ENCODE measurements around the gene KRTAP12-3.
"Not testable (repeated sequence)": the region's sequence is repeated elsewhere in the genome, so short reads cannot be mapped to it uniquely, and the experiment has no call there.

The KRTAP12-3 gene

DNA sequence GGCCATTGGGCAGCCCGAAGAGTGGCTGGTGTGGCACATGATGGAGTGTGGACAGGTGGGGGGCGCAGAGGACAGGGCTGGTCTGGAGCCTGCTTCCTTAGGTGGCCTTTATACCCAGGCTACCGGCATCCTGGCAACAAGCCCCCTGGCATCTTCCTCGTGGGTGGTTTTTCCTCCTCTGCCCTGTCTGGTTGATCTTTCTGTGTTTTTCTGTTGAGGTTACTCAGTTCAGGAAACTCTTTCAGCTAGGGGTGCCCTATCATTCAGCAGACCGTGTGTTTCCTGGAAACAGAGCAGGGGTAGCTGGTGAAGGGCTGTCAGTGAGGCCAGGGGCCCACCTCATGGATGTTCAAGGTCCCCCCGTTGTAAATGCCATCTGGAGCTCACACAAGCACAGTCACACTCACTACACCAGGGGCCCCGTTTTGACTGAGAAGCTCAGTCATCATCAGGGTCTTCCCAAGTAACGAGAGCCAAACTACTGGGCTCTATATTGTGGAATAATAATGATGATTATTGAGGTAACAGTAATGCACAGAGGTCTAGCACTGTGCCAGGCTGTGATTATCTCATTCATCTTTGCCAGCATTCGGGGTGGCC is 3.1 kb upstream of the KRTAP12-3 start, which contains the start of gene KRTAP12-4:
TSS of gene KRTAP12-4 (minus strand) at position 84 of the 600 bp plus-strand sequence. CDS start at position 39, 45 bp downstream.
- Mint-ChIP-seq H3K27ac (peak within 1 kb of the TSS; percentile 78), H3K36me3 (no peaks in the 10 kb centered on the region), H3K4me3 (peak within 1 kb of the TSS; percentile 19), H3K9me3 (peaks cover 11% of the 10 kb centered on the region), H3K4me1 (peaks cover 68% of the 10 kb centered on the region)
- no peak for ATAC-seq
- no peak for DNase-seq (ENCODE audit: low spot score in 2 of 2)

DNA sequence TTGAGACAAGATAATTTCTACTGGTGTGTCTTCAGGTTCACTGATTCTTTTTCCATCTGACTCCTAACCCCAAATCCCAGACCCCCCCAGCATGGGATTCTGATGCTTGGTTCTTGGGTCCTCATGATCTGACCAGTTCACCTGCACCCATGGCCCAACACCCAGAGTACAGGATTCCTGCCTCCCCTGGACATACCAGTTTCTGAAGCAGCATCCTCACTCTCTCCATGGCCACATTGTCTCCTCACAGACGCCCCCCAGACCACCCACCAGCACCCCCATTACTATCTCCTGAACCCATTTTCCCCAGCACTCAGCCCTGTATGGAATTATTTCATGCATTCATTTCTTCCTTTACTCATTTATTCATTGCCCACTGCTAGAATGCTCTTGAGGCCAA is 864 bp upstream of the KRTAP12-3 start:
- Mint-ChIP-seq H3K9me3 (peaks cover 11% of the 10 kb centered on the region), H3K27ac (peak overlapping the region; percentile 90), H3K4me1 (peaks cover 65% of the 10 kb centered on the region), H3K36me3 (no peaks in the 10 kb centered on the region), H3K4me3 (peak overlapping the region; percentile 70)
- DNase-seq (ENCODE audit: low spot score in 2 of 2) (no peak), ATAC-seq (no peak)

DNA sequence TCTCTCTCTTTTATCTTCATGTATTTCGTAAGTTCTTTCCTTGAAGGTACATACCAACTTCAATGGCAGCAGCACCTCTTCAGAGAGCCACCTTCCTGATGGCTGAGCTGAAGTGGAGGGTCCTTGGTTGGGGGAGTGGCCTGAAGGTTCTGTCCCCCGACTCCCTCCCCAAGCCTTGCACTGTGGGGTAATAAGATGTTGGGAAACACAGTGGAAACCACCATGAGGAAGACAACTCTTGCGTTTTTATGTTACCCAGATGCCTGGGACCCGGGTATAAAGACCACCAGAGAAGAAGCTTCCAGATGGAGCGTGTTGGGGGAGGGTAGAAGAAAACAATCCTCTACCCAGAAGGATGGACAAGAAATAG is 794 bp downstream of the KRTAP12-3 start:
- Mint-ChIP-seq H3K9me3 (peaks cover 16% of the 10 kb centered on the region), H3K27ac (peak overlapping the region; percentile 90), H3K4me1 (peaks cover 63% of the 10 kb centered on the region), H3K36me3 (no peaks in the 10 kb centered on the region), H3K4me3 (peak overlapping the region; percentile 70)
- DNase-seq (ENCODE audit: low spot score in 2 of 2): peak in 1 of 2 donors; percentile 53
- no peak for ATAC-seq

DNA sequence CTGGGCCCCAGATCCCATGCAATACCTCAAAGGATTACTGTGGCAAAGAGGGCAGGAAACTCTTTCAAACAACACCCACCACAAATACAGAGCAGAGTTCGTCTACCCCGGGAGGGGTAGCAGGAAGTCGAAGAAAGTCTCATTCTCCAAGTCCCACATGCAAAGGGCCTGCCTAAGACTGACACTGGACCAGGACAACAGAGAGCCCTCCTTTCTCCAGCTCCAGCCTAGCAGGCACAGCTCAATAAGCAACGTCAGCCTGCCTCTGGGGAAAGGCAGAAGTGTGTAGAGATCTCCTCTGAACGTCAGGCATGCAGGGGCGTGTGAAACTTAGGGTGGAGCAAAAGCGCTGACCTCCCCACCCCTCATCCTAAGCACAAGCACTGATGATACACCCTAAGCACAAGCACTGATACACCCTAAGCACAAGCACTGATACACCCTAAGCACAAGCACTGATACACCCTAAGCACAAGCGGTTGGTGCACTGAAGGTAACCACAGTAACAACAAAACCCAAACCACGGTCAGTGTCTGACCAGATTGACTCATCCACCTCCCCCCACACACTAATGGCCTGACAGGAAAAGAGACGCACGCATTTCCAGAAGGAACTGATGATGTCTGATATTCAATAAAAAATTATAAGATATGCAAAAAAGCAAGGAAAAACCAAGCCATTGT is 1.3 kb downstream of the KRTAP12-3 start:
- H3K4me1 Mint-ChIP-seq: peaks cover 58% of the 10 kb centered on the region
- ATAC-seq (peak; percentile 68), DNase-seq (ENCODE audit: low spot score in 2 of 2) (peak in 1 of 2 donors; percentile 51)
- H3K27ac Mint-ChIP-seq: peak overlapping the region; percentile 90
- peak overlapping the region; percentile 70 for H3K4me3 Mint-ChIP-seq
- peaks cover 16% of the 10 kb centered on the region for H3K9me3 Mint-ChIP-seq
- H3K36me3 Mint-ChIP-seq: no peaks in the 10 kb centered on the region

DNA sequence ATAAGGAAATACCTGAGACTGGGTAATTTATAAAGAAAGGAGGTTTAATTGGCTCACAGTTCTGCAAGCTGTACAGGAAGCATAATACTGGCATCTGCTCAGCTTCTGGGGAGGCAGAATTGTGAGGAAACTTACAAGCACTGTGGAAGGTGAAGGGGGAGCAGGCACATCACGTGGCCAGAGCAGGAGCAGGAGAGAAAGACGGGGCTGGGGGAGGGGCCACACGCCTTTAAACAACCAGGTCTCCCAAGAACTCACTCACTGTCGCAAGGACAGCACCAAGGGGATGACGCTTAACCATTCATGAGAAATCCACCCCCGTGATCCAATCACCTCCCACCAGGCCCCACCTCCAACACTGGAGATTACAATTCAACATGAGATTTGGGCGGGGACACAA is 3.8 kb downstream of the KRTAP12-3 start:
- not testable (repeated sequence) for H3K27ac Mint-ChIP-seq, ATAC-seq, H3K4me3 Mint-ChIP-seq, H3K36me3 Mint-ChIP-seq
- H3K4me1 Mint-ChIP-seq: peaks cover 34% of the 10 kb centered on the region
- peak in 1 of 2 donors; percentile 10 for DNase-seq (ENCODE audit: low spot score in 2 of 2)
- H3K9me3 Mint-ChIP-seq: peaks cover 10% of the 10 kb centered on the region

DNA sequence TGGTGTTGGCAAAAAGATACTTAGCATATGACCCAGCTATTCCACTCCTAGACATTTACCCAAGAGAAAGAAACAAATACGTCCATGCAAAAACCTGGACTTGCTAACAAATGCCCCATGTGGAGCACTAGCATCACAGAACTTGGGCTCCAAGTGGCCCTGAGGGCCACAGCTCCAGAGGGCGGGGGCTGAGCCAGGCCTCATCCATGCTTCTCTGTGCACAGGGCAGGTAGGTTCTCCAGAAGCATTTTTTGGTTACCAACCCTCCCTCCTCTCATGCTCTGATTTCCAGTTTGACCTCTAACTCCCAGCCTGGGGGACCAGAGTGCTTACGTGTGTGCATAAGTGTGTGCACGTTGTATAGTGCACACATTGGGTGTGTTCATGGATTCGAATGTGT is 7.0 kb downstream of the KRTAP12-3 start:
- Mint-ChIP-seq H3K4me3 (no peak overlapping the region), H3K27ac (no peak overlapping the region), H3K4me1 (peaks cover 3% of the 10 kb centered on the region), H3K36me3 (no peaks in the 10 kb centered on the region), H3K9me3 (peaks cover 6% of the 10 kb centered on the region)
- peak in 1 of 2 donors; percentile 33 for DNase-seq (ENCODE audit: low spot score in 2 of 2)
- ATAC-seq: no peak

DNA sequence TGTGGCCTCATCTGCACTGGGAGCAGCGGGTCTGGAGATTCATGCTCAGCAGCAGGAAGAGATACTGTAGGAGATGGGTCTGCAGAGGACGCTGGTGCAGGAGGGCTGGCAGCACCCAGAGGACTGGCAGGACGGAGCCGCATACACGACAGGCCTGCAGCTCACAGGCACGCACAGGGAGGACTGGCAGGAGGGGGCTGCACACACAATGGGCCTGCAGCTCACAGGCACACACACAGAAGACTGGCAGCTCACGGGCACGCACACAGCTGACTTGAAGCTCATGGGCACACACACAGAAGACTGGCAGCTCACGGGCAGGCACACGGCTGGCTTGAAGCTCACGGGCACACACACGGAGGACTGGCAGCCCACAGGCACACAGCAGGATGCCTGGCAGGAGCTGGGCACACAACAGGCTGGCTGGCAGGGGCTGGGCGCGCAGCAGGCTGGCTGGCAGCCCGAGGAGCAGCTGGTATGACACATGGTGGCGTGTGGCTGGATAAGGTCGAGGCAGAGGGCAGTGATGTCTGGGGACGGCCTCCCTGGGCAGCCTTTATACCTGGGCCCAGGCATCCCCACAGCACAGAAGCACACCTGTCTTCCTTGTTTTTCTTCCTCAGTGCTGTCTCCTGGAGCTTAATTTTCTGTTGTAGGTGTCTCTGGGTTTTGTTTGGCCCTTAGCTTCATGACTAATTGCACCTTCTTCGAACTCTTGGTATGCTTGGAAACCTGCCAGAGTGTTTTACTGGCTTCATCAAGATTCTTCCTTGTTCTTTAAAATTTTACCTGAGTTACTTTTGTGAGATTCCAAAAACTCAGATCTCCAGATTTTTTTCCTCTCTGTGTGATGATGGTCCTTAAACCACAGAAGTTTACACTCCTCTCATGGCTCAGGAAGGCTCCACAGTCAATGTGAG is 8.9 kb downstream of the KRTAP12-3 start, which contains the start of gene KRTAP12-2:
TSS of gene KRTAP12-2 (minus strand) at position 527 of the 920 bp plus-strand sequence. CDS start at position 486, 41 bp downstream.
- no peak within 1 kb of the TSS for H3K4me3 Mint-ChIP-seq
- DNase-seq (ENCODE audit: low spot score in 2 of 2): peak in 1 of 2 donors; percentile 18
- H3K27ac Mint-ChIP-seq: no peak within 1 kb of the TSS
- H3K36me3 Mint-ChIP-seq: no peaks in the 10 kb centered on the region
- ATAC-seq: no peak
- peaks cover 8% of the 10 kb centered on the region for H3K9me3 Mint-ChIP-seq
- H3K4me1 Mint-ChIP-seq: no peaks in the 10 kb centered on the region

DNA sequence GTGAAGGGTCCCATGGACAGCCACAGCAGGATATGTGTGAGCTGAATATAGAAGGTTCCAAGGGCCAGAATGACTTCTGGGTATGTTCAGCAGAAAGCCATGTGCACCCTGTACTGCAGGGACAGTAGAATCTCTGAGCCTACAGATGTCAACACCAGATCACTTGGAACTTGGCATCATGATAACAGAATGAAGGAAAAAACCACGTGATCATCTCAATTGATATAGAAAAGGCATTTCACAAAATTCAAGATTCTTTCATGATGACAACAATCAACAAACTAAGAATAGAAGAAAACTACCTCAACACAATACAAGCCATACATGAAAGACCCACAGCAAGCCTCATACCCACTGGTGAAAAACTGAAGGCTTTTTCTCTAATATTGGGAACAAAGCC is 9.9 kb downstream of the KRTAP12-3 start:
- DNase-seq (ENCODE audit: low spot score in 2 of 2) (no peak), ATAC-seq (no peak)
- Mint-ChIP-seq H3K4me3 (no peak overlapping the region), H3K9me3 (peaks cover 12% of the 10 kb centered on the region), H3K4me1 (no peaks in the 10 kb centered on the region), H3K36me3 (no peaks in the 10 kb centered on the region), H3K27ac (no peak overlapping the region)

DNA sequence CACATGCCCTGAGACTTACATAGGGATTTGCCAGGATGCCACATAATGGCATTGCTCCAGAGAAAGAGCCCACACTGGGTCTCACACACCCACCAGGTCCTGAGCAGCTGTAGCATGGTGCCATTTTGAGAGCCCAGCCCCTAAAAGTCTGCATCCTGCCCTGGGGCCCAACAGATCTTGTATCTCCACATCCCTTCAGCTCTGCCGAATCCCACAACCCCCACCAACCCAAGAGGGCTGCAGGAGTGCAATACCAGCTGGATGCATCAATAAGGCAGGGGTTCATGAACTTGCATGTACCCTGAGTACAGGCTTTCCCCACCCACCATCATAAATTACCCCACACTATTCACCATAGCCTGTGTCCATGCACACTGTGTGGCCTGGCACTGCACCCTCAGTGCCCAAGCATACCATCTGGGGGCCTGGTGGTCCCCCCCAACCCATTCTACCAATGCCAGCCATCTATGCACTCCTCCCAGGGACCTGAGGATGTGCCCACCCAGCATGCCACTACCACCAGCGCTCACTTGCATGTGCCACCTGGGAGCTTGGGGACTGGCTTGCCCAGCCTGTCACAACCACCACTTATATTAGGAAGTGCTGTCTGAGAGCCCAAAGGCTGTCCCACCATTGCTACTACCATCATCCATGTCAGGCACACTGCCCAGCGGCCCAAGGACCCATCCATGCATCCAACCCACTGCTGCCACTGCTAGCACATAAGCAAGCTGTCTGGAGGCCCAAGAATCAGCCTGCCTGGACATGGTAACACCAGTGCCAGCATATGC is 13.1 kb downstream of the KRTAP12-3 start:
- no peaks in the 10 kb centered on the region for H3K4me1 Mint-ChIP-seq
- no peaks in the 10 kb centered on the region for H3K36me3 Mint-ChIP-seq
- H3K9me3 Mint-ChIP-seq: peaks cover 16% of the 10 kb centered on the region
- H3K27ac Mint-ChIP-seq: no peak overlapping the region
- DNase-seq (ENCODE audit: low spot score in 2 of 2) (peak in 1 of 2 donors; percentile 38), ATAC-seq (no peak)
- H3K4me3 Mint-ChIP-seq: no peak overlapping the region

DNA sequence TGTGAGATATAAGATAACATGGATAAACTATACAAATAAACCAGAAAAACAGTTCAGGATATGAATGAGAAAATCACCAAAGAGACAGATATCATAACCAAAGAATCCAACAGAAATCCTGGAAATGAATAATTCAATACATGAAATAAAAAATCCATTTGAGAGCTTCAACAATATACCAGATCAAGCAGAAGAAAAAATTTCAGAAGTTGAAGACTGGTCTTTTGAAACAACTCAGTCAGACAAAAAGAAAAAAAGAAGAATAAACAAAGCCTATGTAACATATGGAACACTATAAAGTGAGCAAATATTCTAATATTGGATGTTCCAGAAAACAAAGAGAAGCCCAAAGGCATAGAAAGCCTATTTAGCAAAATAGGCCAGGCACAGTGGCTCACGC is 14.2 kb downstream of the KRTAP12-3 start:
- Mint-ChIP-seq H3K4me1 (no peaks in the 10 kb centered on the region), H3K36me3 (no peaks in the 10 kb centered on the region), H3K4me3 (no peak overlapping the region), H3K9me3 (peaks cover 16% of the 10 kb centered on the region), H3K27ac (no peak overlapping the region)
- DNase-seq (ENCODE audit: low spot score in 2 of 2): no peak
- no peak for ATAC-seq

DNA sequence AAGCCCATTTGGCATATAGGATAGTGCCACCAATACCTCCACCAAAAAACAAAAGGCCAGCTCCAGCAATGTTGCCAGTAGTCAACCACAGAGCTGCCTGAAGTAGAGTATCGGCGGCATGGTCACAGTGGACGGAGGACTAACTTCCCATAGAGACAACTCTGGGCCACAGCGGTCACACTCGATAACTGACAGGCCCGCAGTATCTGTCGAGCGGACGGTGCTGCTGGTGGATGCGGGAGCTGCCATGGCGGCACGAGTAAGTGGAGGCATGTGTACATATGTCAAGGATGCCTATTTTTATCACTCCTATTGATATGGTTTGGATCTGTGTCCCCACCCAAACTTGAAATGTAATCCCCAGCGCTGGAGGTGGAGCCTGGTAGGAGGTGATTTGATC is 20.1 kb downstream of the KRTAP12-3 start:
- H3K4me3 Mint-ChIP-seq: no peak overlapping the region
- H3K36me3 Mint-ChIP-seq: no peaks in the 10 kb centered on the region
- ATAC-seq: no peak
- H3K4me1 Mint-ChIP-seq: no peaks in the 10 kb centered on the region
- no peak overlapping the region for H3K27ac Mint-ChIP-seq
- peaks cover 6% of the 10 kb centered on the region for H3K9me3 Mint-ChIP-seq
- DNase-seq (ENCODE audit: low spot score in 2 of 2): no peak

DNA sequence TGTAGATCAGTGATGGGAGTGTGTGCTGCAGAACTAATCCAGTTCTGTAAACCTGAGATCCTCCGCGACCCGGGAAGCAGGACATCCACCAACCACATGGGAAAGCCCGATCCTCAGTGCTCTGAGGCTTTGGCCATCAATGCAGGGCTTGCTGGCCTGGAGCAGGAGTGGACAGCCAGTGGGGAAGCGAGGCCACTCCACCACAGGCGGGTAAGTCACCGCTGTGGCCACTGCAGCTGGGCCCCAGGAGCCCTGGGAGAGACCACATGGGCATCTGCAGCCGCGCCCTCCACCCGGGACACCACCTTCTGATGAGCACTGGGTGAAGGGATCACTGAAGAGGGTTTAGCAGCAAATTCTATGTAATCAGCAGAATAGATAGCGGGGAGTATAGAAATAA is 23.4 kb downstream of the KRTAP12-3 start:
- H3K4me1 Mint-ChIP-seq: peaks cover 6% of the 10 kb centered on the region
- DNase-seq (ENCODE audit: low spot score in 2 of 2) (peak in 1 of 2 donors; percentile 29), ATAC-seq (no peak)
- no peak overlapping the region for H3K27ac Mint-ChIP-seq
- no peak overlapping the region for H3K4me3 Mint-ChIP-seq
- no peaks in the 10 kb centered on the region for H3K9me3 Mint-ChIP-seq
- no peaks in the 10 kb centered on the region for H3K36me3 Mint-ChIP-seq

DNA sequence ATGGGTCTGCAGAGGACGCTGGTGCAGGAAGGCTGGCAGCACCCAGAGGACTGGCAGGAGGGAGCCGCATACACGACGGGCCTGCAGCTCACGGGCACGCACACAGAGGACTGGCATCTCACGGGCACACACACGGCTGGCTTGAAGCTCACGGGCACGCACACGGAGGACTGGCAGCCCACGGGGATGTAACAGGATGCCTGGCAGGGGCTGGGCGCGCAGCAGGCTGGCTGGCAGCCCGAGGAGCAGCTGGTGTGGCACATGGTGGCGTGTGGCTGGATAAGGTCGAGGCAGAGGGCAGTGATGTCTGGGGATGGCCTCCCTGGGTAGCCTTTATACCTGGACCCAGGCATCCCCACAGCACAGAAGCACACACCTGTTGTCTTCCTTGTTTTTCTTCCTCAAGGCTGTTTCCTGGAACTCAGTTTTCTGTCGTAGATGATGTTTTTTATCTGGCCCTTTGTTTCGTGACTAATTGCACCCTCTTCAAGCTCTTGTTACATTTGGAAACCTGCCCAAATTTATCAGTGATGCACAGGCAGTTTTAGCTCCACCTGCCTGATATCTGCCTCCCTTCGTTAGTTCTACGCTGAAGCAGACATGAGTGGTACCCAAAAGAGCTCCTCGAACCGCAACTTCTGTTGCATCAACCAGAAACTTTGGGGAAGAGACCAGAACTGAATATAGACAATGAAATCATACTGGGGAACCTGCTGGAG is 24.3 kb downstream of the KRTAP12-3 start, which contains the start of gene KRTAP12-1:
TSS of gene KRTAP12-1 (minus strand) at position 303 of the 719 bp plus-strand sequence. CDS start at position 263, 40 bp downstream.
- ATAC-seq (no peak), DNase-seq (ENCODE audit: low spot score in 2 of 2) (peak in 1 of 2 donors; percentile 28)
- Mint-ChIP-seq H3K9me3 (no peaks in the 10 kb centered on the region), H3K27ac (no peak within 1 kb of the TSS), H3K4me1 (peaks cover 15% of the 10 kb centered on the region), H3K4me3 (no peak within 1 kb of the TSS), H3K36me3 (no peaks in the 10 kb centered on the region)

DNA sequence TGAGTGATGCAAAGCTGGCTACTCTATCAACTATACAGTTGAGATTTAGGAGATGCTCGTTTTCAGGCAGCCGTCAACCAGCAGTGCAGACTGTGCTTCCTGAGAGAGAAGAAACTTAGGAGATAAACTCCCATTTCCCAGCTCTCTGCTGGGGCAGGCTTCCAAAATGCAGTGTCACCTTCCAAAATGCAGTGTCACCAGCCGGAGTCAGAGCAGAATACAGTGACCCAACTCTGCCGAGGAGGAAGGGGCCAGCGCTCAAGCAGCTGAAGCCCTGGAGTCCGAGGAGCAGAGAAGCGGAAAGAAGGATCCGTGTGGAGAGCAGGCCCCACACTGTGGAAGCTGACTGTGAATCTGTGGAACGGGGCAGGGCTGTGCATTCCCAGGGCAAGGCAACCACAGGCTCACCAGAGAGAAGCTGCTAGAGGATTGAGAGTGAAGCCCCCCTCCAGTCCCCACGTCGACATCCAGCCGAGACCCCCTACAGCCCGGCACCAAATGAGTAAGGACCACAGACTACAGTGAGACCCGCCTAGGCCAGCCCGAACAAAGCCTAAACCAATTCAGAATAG is 24.9 kb downstream of the KRTAP12-3 start:
- DNase-seq (ENCODE audit: low spot score in 2 of 2) (no peak), ATAC-seq (no peak)
- Mint-ChIP-seq H3K9me3 (no peaks in the 10 kb centered on the region), H3K4me1 (peaks cover 16% of the 10 kb centered on the region), H3K4me3 (no peak overlapping the region), H3K36me3 (no peaks in the 10 kb centered on the region), H3K27ac (no peak overlapping the region)

All from stimulated activated effector memory CD8-positive, alpha-beta T cell treated with anti-CD3 and anti-CD28 coated beads, Interleukin-12 subunit alpha, Interleukin-12 subunit beta, amount 100 ng/mL, for 72 hours (primary cell).